ENCODE measurements around the gene DCX. TPM values are rescaled to one million over a fixed set of nuclear protein-coding genes. Genes with fewer than 3 reads are reported as not detected.

The DCX gene
- polyA plus RNA-seq, 3 donors: not detected

DNA sequence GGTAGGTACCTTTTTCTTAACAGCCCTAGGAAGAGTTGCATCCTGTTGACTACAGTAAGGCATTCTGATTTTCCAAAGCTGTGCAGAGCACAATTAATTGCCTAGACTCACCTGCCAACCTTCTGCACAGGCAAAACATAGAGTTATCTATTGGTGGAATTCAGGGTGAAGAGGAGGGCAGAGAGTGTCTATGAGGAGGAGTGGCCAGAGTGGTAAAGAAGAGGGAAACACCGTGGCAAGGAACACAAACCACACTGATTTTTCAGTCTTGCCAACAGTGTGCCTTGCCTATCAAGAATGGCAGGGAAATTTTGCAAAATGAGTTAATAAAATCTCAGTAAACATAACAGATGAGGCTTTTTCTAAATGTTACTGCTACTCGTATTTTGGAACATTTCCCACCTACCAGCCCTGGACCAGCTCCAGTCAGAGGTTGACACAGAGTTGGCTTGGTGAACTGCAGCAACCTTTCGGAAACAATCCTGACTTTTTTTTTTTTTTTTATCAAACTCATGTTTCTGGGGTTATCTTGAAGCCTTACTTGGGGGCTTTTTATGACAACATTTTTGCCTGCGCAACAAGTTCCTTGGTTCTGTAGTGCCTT lies 73.8 kb downstream of the DCX start:
- Mint-ChIP-seq H3K9me3 (peaks cover 0 to 7% (median 2%) of the 10 kb centered on the region in 7 donors), H3K36me3 (no peaks in the 10 kb centered on the region), H3K27me3 (ENCODE audit: low read depth in 3 of 3) (peaks cover 2 to 12% (median 3%) of the 10 kb centered on the region in 3 donors), H3K4me1 (no peaks in the 10 kb centered on the region), H3K4me3 (no peak overlapping the region), H3K27ac (no peak overlapping the region)
- Histone ChIP-seq H3K9me3 (replicated peaks in 1 of 2; ENCODE audit: control insufficient read depth in 1 of 2, insufficient read depth in 1 of 2, low read length in 2 of 2) (no peaks in the 10 kb centered on the region), H3K4me2 (replicated peaks; ENCODE audit: extremely low read depth, low read length, poor library complexity, severe bottlenecking) (no peak overlapping the region), H2AFZ (ENCODE audit: insufficient read depth, low read depth, low read length, poor library complexity, severe bottlenecking) (no peak overlapping the region), H3K36me3 (replicated peaks in 1 of 2; ENCODE audit: control insufficient read depth in 1 of 2, insufficient read depth in 2 of 2, low read length in 2 of 2) (no peaks in the 10 kb centered on the region), H3K27ac (ENCODE audit: low read depth in 1 of 2, low read length in 2 of 2) (no peak overlapping the region), H3K4me1 (ENCODE audit: control insufficient read depth in 1 of 2, insufficient read depth in 2 of 2, low read length in 2 of 2) (no peaks in the 10 kb centered on the region), H3K9ac (ENCODE audit: insufficient read depth, low read length, poor library complexity, severe bottlenecking) (no peak overlapping the region), H3K4me3 (replicated peaks in 1 of 3; ENCODE audit: low read depth in 2 of 3, low read length in 3 of 3) (no peak overlapping the region), H3K27me3 (ENCODE audit: control insufficient read depth in 2 of 2, insufficient read depth in 2 of 2, low read length in 2 of 2) (no peaks in the 10 kb centered on the region), H3K79me2 (ENCODE audit: insufficient read depth, low read length) (no peaks in the 10 kb centered on the region), H4K20me1 (ENCODE audit: insufficient read depth, low read length) (no peaks in the 10 kb centered on the region)
- DNase-seq: no peak
- TF ChIP-seq, protein P1, sequence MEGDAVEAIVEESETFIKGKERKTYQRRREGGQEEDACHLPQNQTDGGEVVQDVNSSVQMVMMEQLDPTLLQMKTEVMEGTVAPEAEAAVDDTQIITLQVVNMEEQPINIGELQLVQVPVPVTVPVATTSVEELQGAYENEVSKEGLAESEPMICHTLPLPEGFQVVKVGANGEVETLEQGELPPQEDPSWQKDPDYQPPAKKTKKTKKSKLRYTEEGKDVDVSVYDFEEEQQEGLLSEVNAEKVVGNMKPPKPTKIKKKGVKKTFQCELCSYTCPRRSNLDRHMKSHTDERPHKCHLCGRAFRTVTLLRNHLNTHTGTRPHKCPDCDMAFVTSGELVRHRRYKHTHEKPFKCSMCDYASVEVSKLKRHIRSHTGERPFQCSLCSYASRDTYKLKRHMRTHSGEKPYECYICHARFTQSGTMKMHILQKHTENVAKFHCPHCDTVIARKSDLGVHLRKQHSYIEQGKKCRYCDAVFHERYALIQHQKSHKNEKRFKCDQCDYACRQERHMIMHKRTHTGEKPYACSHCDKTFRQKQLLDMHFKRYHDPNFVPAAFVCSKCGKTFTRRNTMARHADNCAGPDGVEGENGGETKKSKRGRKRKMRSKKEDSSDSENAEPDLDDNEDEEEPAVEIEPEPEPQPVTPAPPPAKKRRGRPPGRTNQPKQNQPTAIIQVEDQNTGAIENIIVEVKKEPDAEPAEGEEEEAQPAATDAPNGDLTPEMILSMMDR (IDR thresholded peaks at IDR 0.05): no peak
- WGBS (ENCODE audit: insufficient coverage): no CpG with 5 or more reads among the region's 4 CpGs
- intact Hi-C loops (cut with micrococcal nuclease): no loop called here

DNA sequence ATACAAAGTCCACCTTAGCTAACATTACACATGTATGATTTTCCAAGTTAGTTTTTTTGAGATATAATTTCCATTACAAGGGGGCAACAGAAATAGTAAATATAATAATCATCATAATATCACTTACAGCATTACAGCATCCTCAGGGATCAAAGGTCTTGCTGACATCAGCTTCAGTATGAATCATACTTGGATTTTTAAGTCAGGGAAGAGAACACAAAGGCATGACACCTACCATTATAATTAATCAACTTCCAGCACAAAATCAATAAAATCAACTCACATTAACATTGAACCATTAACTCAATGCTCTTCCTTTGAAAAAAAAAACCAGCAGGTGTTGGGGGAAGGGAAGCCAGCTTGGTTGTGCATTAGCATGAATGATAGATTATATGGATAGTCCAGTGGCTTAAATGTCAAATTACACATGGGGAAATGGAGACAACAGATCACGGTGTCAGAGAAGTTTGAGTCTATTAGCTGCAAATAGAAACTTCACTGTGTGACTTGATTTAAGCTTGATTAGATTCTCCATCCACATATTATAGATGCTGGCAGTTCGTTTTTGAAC lies 74.8 kb downstream of the DCX start:
- no peak overlapping the region for H3K27ac Mint-ChIP-seq
- H3K4me3 ChIP-seq (replicated peaks in 1 of 3; ENCODE audit: low read depth in 2 of 3, low read length in 3 of 3): no peak overlapping the region
- no peaks in the 10 kb centered on the region for H3K79me2 ChIP-seq (ENCODE audit: insufficient read depth, low read length)
- no peak overlapping the region for H3K4me2 ChIP-seq (replicated peaks; ENCODE audit: extremely low read depth, low read length, poor library complexity, severe bottlenecking)
- H3K27ac ChIP-seq (ENCODE audit: low read depth in 1 of 2, low read length in 2 of 2): no peak overlapping the region
- DNase-seq: no peak
- no peaks in the 10 kb centered on the region for H3K36me3 ChIP-seq (replicated peaks in 1 of 2; ENCODE audit: control insufficient read depth in 1 of 2, insufficient read depth in 2 of 2, low read length in 2 of 2)
- H3K9me3 Mint-ChIP-seq: peaks cover 0 to 7% (median 2%) of the 10 kb centered on the region in 7 donors
- H3K9ac ChIP-seq (ENCODE audit: insufficient read depth, low read length, poor library complexity, severe bottlenecking): no peak overlapping the region
- no peaks in the 10 kb centered on the region for H3K36me3 Mint-ChIP-seq
- no peak overlapping the region for H2AFZ ChIP-seq (ENCODE audit: insufficient read depth, low read depth, low read length, poor library complexity, severe bottlenecking)
- intact Hi-C loops (cut with micrococcal nuclease): no loop called here
- H3K4me1 Mint-ChIP-seq: no peaks in the 10 kb centered on the region
- H3K9me3 ChIP-seq (replicated peaks in 1 of 2; ENCODE audit: control insufficient read depth in 1 of 2, insufficient read depth in 1 of 2, low read length in 2 of 2): no peaks in the 10 kb centered on the region
- no peak overlapping the region for H3K4me3 Mint-ChIP-seq
- H3K4me1 ChIP-seq (ENCODE audit: control insufficient read depth in 1 of 2, insufficient read depth in 2 of 2, low read length in 2 of 2): no peaks in the 10 kb centered on the region
- TF ChIP-seq, protein P1 (IDR thresholded peaks at IDR 0.05): no peak
- H3K27me3 Mint-ChIP-seq (ENCODE audit: low read depth in 3 of 3): peaks cover 0 to 12% (median 1%) of the 10 kb centered on the region in 3 donors
- no peaks in the 10 kb centered on the region for H4K20me1 ChIP-seq (ENCODE audit: insufficient read depth, low read length)
- no CpG with 5 or more reads among the region's 2 CpGs for WGBS (ENCODE audit: insufficient coverage)
- no peaks in the 10 kb centered on the region for H3K27me3 ChIP-seq (ENCODE audit: control insufficient read depth in 2 of 2, insufficient read depth in 2 of 2, low read length in 2 of 2)
